ENCODE results near the gene TSTD1. TPM values are rescaled to one million over a fixed set of nuclear protein-coding genes. Genes with fewer than 3 reads are reported as not detected.

The TSTD1 gene
- total RNA-seq, 1 experiment from 2014 or later: 116 TPM

GRCh38 chr1:161054805-161055204 is 16.0 kb upstream of the TSTD1 start:
- no peaks in the 10 kb centered on the region for H3K9me3 ChIP-seq (ENCODE audit: control insufficient read depth in 1 of 2, insufficient read depth in 1 of 2, low read depth in 1 of 2, low read length in 2 of 2)
- peaks cover 0 to 9% of the 10 kb centered on the region in 2 experiments; a peak in 2 of 4 replicates for H3K4me1 ChIP-seq (ENCODE audit: control insufficient read depth in 1 of 2, insufficient read depth in 2 of 2, low read length in 2 of 2)
- H3K9me2 ChIP-seq (ENCODE audit: insufficient read depth): no peaks in the 10 kb centered on the region
- H3K27ac ChIP-seq (ENCODE audit: low read depth, low read length): no peak overlapping the region
- intact Hi-C loops (cut with micrococcal nuclease): no loop called here
- no peaks in the 10 kb centered on the region for H3K79me2 ChIP-seq (ENCODE audit: insufficient read depth, low read length)
- H3K4me2 ChIP-seq (ENCODE audit: low read length): no peak overlapping the region
- DNase-seq (ENCODE audit: low read depth, low spot score) (no peak), ATAC-seq (no peak)
- no peaks in the 10 kb centered on the region for H4K20me1 ChIP-seq (ENCODE audit: insufficient read depth)
- RAD21 ChIA-PET (ENCODE audit: low non-redundant PET in 1 of 2, low total read pairs in 2 of 2, uncharacterized antibody in 2 of 2, unreplicated experiment in 2 of 2): no interaction called here
- H2AFZ ChIP-seq (ENCODE audit: low read depth, low read length, poor library complexity, severe bottlenecking): no peak overlapping the region
- CTCF ChIA-PET: interaction anchor here (0.8 to 1.3 kb wide), 2 partner anchors 9 to 17 kb away, joined by 3 to 5 read pairs; partner anchors contain the start of gene USF1
- H3K27me3 ChIP-seq (ENCODE audit: insufficient read depth, low read length): no peaks in the 10 kb centered on the region
- TF ChIP-seq RAD21 (IDR thresholded peaks at IDR 0.05; ENCODE audit: low read depth) (0 out of 2 replicates have a peak, but pooled peaks have one; percentile 13), CTCF (IDR thresholded peaks at IDR 0.05 in 2 of 3, conservative IDR thresholded peaks at IDR 0.05 in 1 of 3; ENCODE audit: borderline replicate concordance in 1 of 3, insufficient read depth in 1 of 3, low read depth in 2 of 3, low read length in 2 of 3) (peak in 2 of 3 experiments; percentile 34 to 44; a peak in 3 of 6 replicates), POLR2AphosphoS5 (IDR thresholded peaks at IDR 0.05; ENCODE audit: low read depth, low read length) (no peak)
- H3K9ac ChIP-seq (ENCODE audit: low read length): no peak overlapping the region
- BruUV-seq (replicated peaks): no TSS peak
- H3K4me3 ChIP-seq (replicated peaks in 1 of 2; ENCODE audit: low read depth in 1 of 2, low read length in 2 of 2): no peak overlapping the region
- no peaks in the 10 kb centered on the region for H3K36me3 ChIP-seq (ENCODE audit: control insufficient read depth in 1 of 2, insufficient read depth in 2 of 2, low read length in 2 of 2)
- POLR2A ChIA-PET: interaction anchor here (0.6 to 1.4 kb wide), 2 partner anchors 8 to 9 kb away, joined by 3 to 6 read pairs; partner anchors contain the start of gene USF1

GRCh38 chr1:161054232-161054631 is 15.5 kb upstream of the TSTD1 start:
- DNase-seq (ENCODE audit: low read depth, low spot score) (no peak), ATAC-seq (no peak)
- Histone ChIP-seq H3K79me2 (ENCODE audit: insufficient read depth, low read length) (no peaks in the 10 kb centered on the region), H3K4me2 (ENCODE audit: low read length) (no peak overlapping the region), H3K36me3 (ENCODE audit: control insufficient read depth in 1 of 2, insufficient read depth in 2 of 2, low read length in 2 of 2) (no peaks in the 10 kb centered on the region), H3K4me3 (replicated peaks in 1 of 2; ENCODE audit: low read depth in 1 of 2, low read length in 2 of 2) (no peak overlapping the region), H3K27ac (ENCODE audit: low read depth, low read length) (no peak overlapping the region), H3K9ac (ENCODE audit: low read length) (no peak overlapping the region), H4K20me1 (ENCODE audit: insufficient read depth) (no peaks in the 10 kb centered on the region), H3K27me3 (ENCODE audit: insufficient read depth, low read length) (no peaks in the 10 kb centered on the region), H3K9me3 (ENCODE audit: control insufficient read depth in 1 of 2, insufficient read depth in 1 of 2, low read depth in 1 of 2, low read length in 2 of 2) (no peaks in the 10 kb centered on the region), H3K9me2 (ENCODE audit: insufficient read depth) (no peaks in the 10 kb centered on the region), H2AFZ (ENCODE audit: low read depth, low read length, poor library complexity, severe bottlenecking) (no peak overlapping the region), H3K4me1 (ENCODE audit: control insufficient read depth in 1 of 2, insufficient read depth in 2 of 2, low read length in 2 of 2) (peaks cover 0 to 9% of the 10 kb centered on the region in 2 experiments; a peak in 2 of 4 replicates)
- RAD21 ChIA-PET (ENCODE audit: low non-redundant PET in 1 of 2, low total read pairs in 2 of 2, uncharacterized antibody in 2 of 2, unreplicated experiment in 2 of 2): no interaction called here
- TF ChIP-seq EZH2phosphoT487 (IDR thresholded peaks at IDR 0.05; ENCODE audit: borderline replicate concordance) (no peak), TCF7L2 (IDR thresholded peaks at IDR 0.05; ENCODE audit: borderline replicate concordance, extremely low read depth, insufficient read depth, insufficient read length) (no peak), YY1 (IDR thresholded peaks at IDR 0.05; ENCODE audit: extremely low read depth, insufficient replicate concordance, low read depth, low read length) (no peak), ELF1 (IDR thresholded peaks at IDR 0.05; ENCODE audit: borderline replicate concordance, low read depth) (no peak), CBX3 (IDR thresholded peaks at IDR 0.05; ENCODE audit: low read depth) (no peak), ZNF274 (IDR thresholded peaks at IDR 0.05; ENCODE audit: low read depth, low read length) (no peak)
- CTCF ChIA-PET: interaction anchor here (1.3 kb wide), 1 partner anchor 8 kb away, joined by 5 read pairs; the partner anchor contains the start of gene USF1
- POLR2A ChIA-PET: interaction anchor here (1.4 kb wide), 1 partner anchor 9 kb away, joined by 6 read pairs; the partner anchor contains the start of gene USF1
- intact Hi-C loops (cut with micrococcal nuclease): no loop called here
- no TSS peak for BruUV-seq (replicated peaks)
